Neuronal stem cell (in vitro differentiated cells): ENCODE measurements around the gene MAPK1.
"Not testable (repeated sequence)": the region's sequence is repeated elsewhere in the genome, so short reads cannot be mapped to it uniquely, and the experiment has no call there.

Experiments
- DNase-seq: peaks from one replicate; pipeline ENCODE4 v3.0.0-alpha.2; 2013; ENCODE audit warnings: low spot score
- H2AFZ ChIP-seq: one replicate; pipeline ENCODE4 v1.6.1; 2013; ENCODE audit warnings: mild to moderate bottlenecking, low read length, inconsistent platforms
- H2AK5ac ChIP-seq: 2 replicates; pipeline ENCODE4 v1.6.1; 2013; ENCODE audit warnings: low read depth, mild to moderate bottlenecking, inconsistent platforms, low read length, moderate library complexity, mixed read lengths
- H2BK120ac ChIP-seq: 2 replicates; pipeline ENCODE4 v1.6.1; 2013; ENCODE audit warnings: low read depth, mild to moderate bottlenecking, inconsistent platforms, low read length, moderate library complexity, mixed read lengths
- H2BK12ac ChIP-seq: one replicate; pipeline ENCODE4 v1.6.1; 2013; ENCODE audit warnings: low read length, inconsistent platforms
- H2BK15ac ChIP-seq: 2 replicates; pipeline ENCODE4 v1.6.1; 2013; ENCODE audit warnings: mild to moderate bottlenecking, low read length, inconsistent platforms, mixed read lengths
- H2BK5ac ChIP-seq: one replicate; pipeline ENCODE4 v1.6.1; 2013; ENCODE audit warnings: inconsistent platforms, mild to moderate bottlenecking, low read length, moderate library complexity
- H3K14ac ChIP-seq: one replicate; pipeline ENCODE4 v1.6.1; 2013; ENCODE audit warnings: low read length, inconsistent platforms
- H3K18ac ChIP-seq: 2 replicates; pipeline ENCODE4 v1.6.1; 2013; ENCODE audit warnings: low read length, inconsistent platforms
- H3K23ac ChIP-seq: 2 replicates; pipeline ENCODE4 v1.6.1; 2013; ENCODE audit warnings: low read depth, mild to moderate bottlenecking, mixed read lengths, low read length, inconsistent platforms; ENCODE audit not compliant: poor library complexity
- H3K27ac ChIP-seq: replicated peaks from 3 replicates; pipeline ENCODE4 v1.5.1; 2013; ENCODE audit warnings: low read length, inconsistent platforms
- H3K27me3 ChIP-seq, 3 experiments: 2 replicates each; pipeline ENCODE4 v1.6.1; 2013; ENCODE audit warnings: low read length in 3 of 3, mild to moderate bottlenecking in 2 of 3, inconsistent platforms in 1 of 3, low read depth in 1 of 3, mixed read lengths in 1 of 3, moderate library complexity in 1 of 3; ENCODE audit not compliant: control insufficient read depth in 3 of 3, insufficient read depth in 3 of 3
- H3K36me3 ChIP-seq, 2 donors: replicated peaks in 1 of 2; 2 replicates each; pipeline ENCODE4 v1.6.1; 2013; ENCODE audit warnings: low read length in 2 of 2; ENCODE audit not compliant: control insufficient read depth in 2 of 2, insufficient read depth in 2 of 2
- H3K4ac ChIP-seq: 2 replicates; pipeline ENCODE4 v1.6.1; 2013; ENCODE audit warnings: inconsistent platforms, mild to moderate bottlenecking, low read length, moderate library complexity
- H3K4me1 ChIP-seq, 2 donors: 1 replicate in 1 of 2; 2 replicates in 1 of 2; pipeline ENCODE4 v1.6.1; 2013; ENCODE audit warnings: low read length in 2 of 2, low read depth in 1 of 2; ENCODE audit not compliant: control insufficient read depth in 2 of 2, insufficient read depth in 1 of 2
- H3K4me2 ChIP-seq: one replicate; pipeline ENCODE4 v1.6.1; 2013; ENCODE audit warnings: mild to moderate bottlenecking, low read length, inconsistent platforms; ENCODE audit not compliant: insufficient read depth, poor library complexity, severe bottlenecking
- H3K4me3 ChIP-seq, 2 donors: 2 replicates each; pipeline ENCODE4 v1.5.1; 2013; ENCODE audit warnings: low read length in 2 of 2, mild to moderate bottlenecking in 2 of 2, inconsistent platforms in 1 of 2, moderate library complexity in 1 of 2
- H3K79me1 ChIP-seq: one replicate; pipeline ENCODE4 v1.6.1; 2013; ENCODE audit warnings: low read depth, mild to moderate bottlenecking, inconsistent platforms, low read length, moderate library complexity
- H3K9ac ChIP-seq: one replicate; pipeline ENCODE4 v1.6.1; 2013; ENCODE audit warnings: mild to moderate bottlenecking, low read depth, low read length, inconsistent platforms; ENCODE audit not compliant: poor library complexity
- H3K9me3 ChIP-seq, 2 donors: replicated peaks in 1 of 2; 2 replicates each; pipeline versions ENCODE3 to v1.6.1; 2013; ENCODE audit warnings: low read length in 2 of 2, mild to moderate bottlenecking in 2 of 2, inconsistent platforms in 1 of 2, low read depth in 1 of 2, mixed read lengths in 1 of 2, moderate library complexity in 1 of 2; ENCODE audit not compliant: control insufficient read depth in 2 of 2, insufficient read depth in 1 of 2
- H4K8ac ChIP-seq: one replicate; pipeline ENCODE4 v1.6.1; 2013; ENCODE audit warnings: low read depth, mild to moderate bottlenecking, inconsistent platforms, low read length, moderate library complexity
- H4K91ac ChIP-seq: one replicate; pipeline ENCODE4 v1.6.1; 2013; ENCODE audit warnings: low read length, low read depth, mild to moderate bottlenecking, inconsistent platforms; ENCODE audit not compliant: poor library complexity
- WGBS, 2 donors: extraction: QIAGEN DNeasy Blood & Tissue Kit; methylation state at CpG; one replicate each; pipeline ENCODE4 v1.1.7; 2013; ENCODE audit warnings: missing lambda C conversion rate in 2 of 2, mixed read lengths in 1 of 2; ENCODE audit not compliant: insufficient read length in 2 of 2, insufficient replicate concordance in 1 of 2; ENCODE audit errors: extremely low coverage in 2 of 2; 5-methylcytosine and 5-hydroxymethylcytosine counted together

Gene MAPK1

DNA sequence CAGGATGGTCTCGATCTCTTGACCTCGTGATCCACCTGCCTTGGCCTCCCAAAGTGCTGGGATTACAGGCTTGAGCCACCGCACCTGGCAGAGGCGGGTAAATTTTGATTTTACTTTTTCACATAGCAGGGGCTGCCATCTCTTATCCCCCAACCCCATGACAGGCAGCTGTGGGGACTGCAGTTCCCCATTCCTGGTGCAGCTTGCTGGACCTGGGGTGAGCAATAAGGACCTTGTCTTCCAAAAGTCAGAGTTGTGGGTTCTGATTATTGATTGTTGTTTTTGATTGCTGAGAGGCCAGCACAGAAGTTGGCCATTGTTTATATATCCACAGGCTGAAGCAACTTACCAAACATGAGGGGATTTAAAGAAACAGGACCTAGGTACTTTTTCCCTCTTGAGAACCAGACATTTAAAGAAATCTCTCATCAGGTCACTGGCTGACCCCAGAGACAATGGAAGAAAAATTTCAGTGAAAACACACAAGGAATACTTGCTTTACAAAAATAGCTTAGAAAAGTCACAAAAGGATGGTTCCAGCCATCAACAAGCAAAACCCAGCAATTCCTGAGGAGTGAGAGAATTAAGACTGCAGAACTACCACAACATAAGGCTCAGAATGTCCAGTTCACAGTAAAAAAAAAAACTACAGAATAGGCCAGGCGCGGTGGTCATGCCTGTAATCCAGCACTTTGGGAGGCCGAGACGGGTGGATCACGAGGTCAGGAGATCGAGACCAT lies 22.0 kb upstream of the MAPK1 start:
- Histone ChIP-seq H3K9ac (no peak overlapping the region), H3K27ac (no peak overlapping the region), H3K4ac (no peak overlapping the region), H4K91ac (no peak overlapping the region), H3K23ac (no peak overlapping the region), H3K9me3 (peaks cover 0 to 2% of the 10 kb centered on the region in 2 donors), H3K4me3 (no peak overlapping the region), H3K18ac (no peak overlapping the region), H3K27me3 (no peaks in the 10 kb centered on the region), H2AK5ac (no peak overlapping the region), H2BK12ac (no peak overlapping the region), H3K4me1 (peaks cover 0 to 7% of the 10 kb centered on the region in 2 donors), H3K14ac (no peak overlapping the region), H4K8ac (no peak overlapping the region), H2AFZ (no peak overlapping the region), H3K36me3 (no peaks in the 10 kb centered on the region), H3K79me1 (no peaks in the 10 kb centered on the region), H2BK120ac (no peak overlapping the region), H3K4me2 (no peak overlapping the region), H2BK15ac (no peak overlapping the region), H2BK5ac (no peak overlapping the region)
- no peak for DNase-seq
- no CpG with 5 or more reads among the region's 10 CpGs for WGBS, 2 donors

DNA sequence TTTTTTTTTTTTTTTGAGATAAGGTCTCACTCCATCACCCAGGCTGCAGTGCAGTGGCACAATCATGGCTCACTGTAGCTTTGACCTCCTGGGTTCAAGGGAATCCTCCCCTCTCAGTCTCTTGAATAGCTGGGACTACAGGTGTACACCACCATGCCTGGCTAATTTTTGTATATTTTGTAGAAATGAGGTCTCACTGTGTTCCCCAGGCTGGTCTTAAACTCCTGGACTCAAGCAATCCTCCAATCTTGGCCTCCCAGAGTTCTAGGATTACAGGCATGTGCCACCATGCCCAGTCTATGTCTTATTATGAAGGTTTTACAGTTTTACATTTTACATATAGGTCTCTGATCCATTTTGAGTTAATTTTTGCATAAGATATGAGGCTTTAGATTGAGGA lies 20.4 kb upstream of the MAPK1 start:
- no peaks in the 10 kb centered on the region for H3K27me3 ChIP-seq
- no peak overlapping the region for H3K14ac ChIP-seq
- H2BK12ac ChIP-seq: no peak overlapping the region

DNA sequence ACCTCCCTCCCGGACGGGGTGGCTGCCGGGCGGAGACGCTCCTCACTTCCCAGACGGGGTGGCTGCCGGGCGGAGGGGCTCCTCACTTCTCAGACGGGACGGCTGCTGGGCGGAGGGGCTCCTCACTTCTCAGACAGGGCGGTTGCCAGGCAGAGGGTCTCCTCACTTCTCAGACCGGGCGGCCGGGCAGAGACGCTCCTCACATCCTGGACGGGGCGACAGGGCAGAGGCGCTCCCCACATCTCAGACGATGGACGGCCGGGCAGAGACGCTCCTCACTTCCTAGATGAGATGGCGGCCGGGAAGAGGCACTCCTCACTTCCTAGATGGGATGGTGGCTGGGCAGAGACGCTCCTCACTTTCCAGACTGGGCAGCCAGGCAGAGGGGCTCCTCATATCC lies 16.5 kb upstream of the MAPK1 start:
- WGBS, 2 donors: no CpG with 5 or more reads among the region's 26 CpGs
- H2BK5ac ChIP-seq, H3K27me3 ChIP-seq: not testable (repeated sequence)

More for the DNA sequence above, 20.4 kb upstream of the MAPK1 start:
- Histone ChIP-seq H3K4me3 (no peak overlapping the region), H3K4me2 (no peak overlapping the region), H3K9me3 (peaks cover 0 to 2% of the 10 kb centered on the region in 2 donors), H3K23ac (no peak overlapping the region), H3K36me3 (no peaks in the 10 kb centered on the region), H3K9ac (no peak overlapping the region), H3K27ac (no peak overlapping the region), H2AK5ac (no peak overlapping the region), H2BK120ac (no peak overlapping the region), H3K4me1 (peaks cover 0 to 7% of the 10 kb centered on the region in 2 donors), H3K4ac (no peak overlapping the region), H2BK15ac (no peak overlapping the region), H4K91ac (no peak overlapping the region), H3K18ac (no peak overlapping the region), H2AFZ (no peak overlapping the region), H2BK5ac (no peak overlapping the region), H4K8ac (no peak overlapping the region), H3K79me1 (no peaks in the 10 kb centered on the region)
- no peak for DNase-seq

DNA sequence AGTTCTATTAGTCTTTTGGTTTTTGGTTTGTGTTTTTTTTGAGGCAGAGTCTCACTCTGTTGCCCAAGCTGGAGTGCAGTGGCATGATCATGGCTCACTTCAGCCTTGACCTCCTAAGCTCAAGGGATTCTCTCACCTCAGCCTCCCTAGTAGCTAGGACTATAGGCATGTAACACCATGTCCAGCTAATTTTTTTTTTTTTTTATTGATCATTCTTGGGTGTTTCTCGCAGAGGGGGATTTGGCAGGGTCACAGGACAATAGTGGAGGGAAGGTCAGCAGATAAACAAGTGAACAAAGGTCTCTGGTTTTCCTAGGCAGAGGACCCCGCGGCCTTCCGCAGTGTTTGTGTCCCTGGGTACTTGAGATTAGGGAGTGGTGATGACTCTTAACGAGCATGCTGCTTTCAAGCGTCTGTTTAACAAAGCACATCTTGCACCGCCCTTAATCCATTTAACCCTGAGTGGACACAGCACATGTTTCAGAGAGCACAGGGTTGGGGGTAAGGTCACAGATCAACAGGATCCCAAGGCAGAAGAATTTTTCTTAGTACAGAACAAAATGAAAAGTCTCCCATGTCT lies 15.4 kb upstream of the MAPK1 start:
- not testable (repeated sequence) for H3K27ac ChIP-seq, H3K4me1 ChIP-seq

More for the DNA sequence above, 16.5 kb upstream of the MAPK1 start:
- not testable (repeated sequence) for H2BK15ac ChIP-seq, H3K27ac ChIP-seq, H2BK12ac ChIP-seq, H2AK5ac ChIP-seq, DNase-seq, H3K18ac ChIP-seq, H4K8ac ChIP-seq, H4K91ac ChIP-seq, H3K4me2 ChIP-seq, H2AFZ ChIP-seq, H3K79me1 ChIP-seq, H3K9ac ChIP-seq, H2BK120ac ChIP-seq, H3K4me1 ChIP-seq, H3K9me3 ChIP-seq, H3K4ac ChIP-seq, H3K4me3 ChIP-seq, H3K14ac ChIP-seq, H3K23ac ChIP-seq, H3K36me3 ChIP-seq

More for the DNA sequence above, 15.4 kb upstream of the MAPK1 start:
- not testable (repeated sequence) for H3K4me2 ChIP-seq, H3K18ac ChIP-seq, H2BK15ac ChIP-seq, H2BK5ac ChIP-seq, H2BK120ac ChIP-seq, H3K27me3 ChIP-seq, H3K9me3 ChIP-seq, H3K23ac ChIP-seq, H3K79me1 ChIP-seq, DNase-seq, H3K14ac ChIP-seq, H2AK5ac ChIP-seq, H4K91ac ChIP-seq, H2BK12ac ChIP-seq, H3K36me3 ChIP-seq, H4K8ac ChIP-seq, H3K4me3 ChIP-seq, H2AFZ ChIP-seq, H3K4ac ChIP-seq, H3K9ac ChIP-seq
- WGBS, 2 donors: no CpG with 5 or more reads among the region's 7 CpGs
